GM15510 (cell line): Measurements from ENCODE around the gene USP3.

Source experiments
- POLR2A ChIP-seq: IDR thresholded peaks from 3 replicates; pipeline ENCODE4 v1.6.1; 2011; ENCODE audit warnings: borderline replicate concordance; ENCODE audit not compliant: insufficient read length; ENCODE audit errors: extremely low read depth

USP3 gene

GRCh38 chr15:63504247-63504978, at the start of gene USP3:
Gene USP3, plus strand, starts transcription at chr15:63504593. Its CDS starts 147 bp downstream, at chr15:63504740.
- TF ChIP-seq POLR2A, result peak; percentile 80

GRCh38 chr15:63456258-63456657, 48.1 kb upstream of the USP3 start:
- TF ChIP-seq POLR2A, result no peak

DNA sequence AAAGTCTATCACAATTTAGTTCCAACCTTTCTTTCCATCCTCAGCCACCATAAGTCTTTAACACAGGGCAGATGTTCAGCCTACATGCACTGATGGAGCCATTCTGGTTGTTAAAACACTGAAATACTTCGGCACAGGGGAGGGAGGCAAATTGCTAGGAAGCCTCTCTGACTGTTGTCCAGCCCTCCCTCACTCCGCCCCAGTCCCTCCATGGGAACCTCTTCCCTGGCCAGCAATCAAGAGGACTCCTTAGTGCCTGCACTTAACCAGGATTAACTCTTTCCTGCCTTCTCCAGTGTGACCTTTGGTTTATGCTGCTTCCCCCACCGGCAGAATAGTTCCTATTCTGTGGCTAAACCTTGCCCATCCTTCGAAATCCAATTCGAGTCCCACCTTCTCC, 47.0 kb upstream of the USP3 start:
- TF ChIP-seq POLR2A, result no peak

GRCh38 chr15:63458026-63458425, 46.4 kb upstream of the USP3 start:
- no peak for TF ChIP-seq POLR2A

GRCh38 chr15:63458794-63459395, 45.5 kb upstream of the USP3 start:
- TF ChIP-seq POLR2A, result no peak

DNA sequence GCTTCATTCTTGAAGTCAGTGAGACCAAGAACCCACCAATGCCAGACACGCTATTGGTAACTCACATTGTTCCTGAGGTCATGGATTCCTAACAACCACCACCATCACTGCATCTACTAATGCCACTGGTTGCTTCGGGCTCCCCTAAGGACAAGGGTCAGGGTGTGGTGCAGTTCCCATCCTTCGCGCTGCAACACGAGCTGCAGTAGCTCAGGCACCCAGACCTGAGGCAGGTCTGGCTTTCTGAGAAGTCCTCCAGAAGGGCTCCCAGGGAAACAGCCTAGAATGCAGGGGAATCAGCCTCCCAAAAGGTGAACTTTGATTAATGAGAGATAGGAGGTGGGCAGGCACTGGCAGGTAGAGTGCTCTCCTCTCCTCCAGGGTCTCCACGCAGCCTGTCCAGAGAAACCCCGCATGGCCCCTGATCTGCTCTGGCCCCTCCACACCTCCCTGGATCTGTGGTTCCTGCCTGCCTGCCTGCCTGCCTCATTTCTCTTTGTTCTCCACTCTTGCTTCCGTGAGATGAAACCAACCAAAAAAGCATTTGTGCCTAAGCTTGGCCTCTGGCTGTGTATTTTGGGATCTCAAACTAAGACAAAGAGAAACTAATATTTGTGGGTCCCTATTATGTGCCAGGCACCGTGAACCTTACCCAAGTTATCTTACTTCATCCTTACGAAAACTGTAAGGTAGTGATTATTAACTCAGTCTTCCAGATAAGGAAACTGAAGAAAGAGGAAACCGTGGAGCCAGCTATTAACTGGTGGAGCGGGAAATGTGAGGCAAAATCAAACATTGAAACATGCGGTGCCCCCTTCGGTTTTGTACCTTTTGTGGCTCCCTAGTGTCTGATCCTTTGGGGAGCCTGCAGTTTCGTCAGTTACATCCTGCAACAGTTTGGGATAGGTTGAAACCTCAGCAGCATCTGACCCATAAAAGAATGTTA, 43.9 kb upstream of the USP3 start:
- no peak for TF ChIP-seq POLR2A

DNA sequence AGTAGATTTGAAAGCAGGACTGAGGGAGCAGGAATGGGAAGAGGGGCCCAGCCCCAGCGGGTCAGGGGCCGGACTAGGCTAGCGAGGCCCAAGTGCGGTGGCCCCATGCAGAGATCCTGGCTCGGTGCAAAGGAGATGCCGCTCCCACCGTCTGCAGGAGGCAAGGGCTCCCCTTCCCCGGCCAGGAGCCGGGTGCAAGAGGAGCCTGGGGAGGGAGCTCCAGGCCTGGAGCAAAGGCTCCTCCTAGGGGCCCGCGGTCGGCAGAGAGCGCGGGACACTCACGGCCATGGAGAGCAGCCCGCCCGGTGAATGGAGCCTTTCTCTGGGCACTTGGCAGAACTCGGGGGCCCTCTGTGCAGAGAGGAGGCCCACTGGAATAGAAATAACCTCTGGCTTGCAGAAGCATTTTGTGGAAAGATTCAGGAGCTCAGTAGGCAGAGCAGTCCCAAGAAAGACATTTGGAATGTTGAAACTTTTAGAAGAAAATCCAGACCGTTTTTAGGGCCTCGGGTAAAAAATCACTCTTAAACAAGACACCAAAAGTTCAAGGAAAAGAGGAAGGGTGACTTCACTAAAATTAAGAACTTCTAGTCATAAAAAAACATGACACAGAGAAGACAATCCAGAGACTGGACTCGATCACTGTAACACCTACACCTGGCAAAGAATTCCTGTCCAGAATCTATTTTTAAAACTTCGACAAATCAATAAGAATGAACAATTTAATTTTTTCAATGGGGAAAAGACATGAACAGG, 43.0 kb upstream of the USP3 start:
- no peak for TF ChIP-seq POLR2A

DNA sequence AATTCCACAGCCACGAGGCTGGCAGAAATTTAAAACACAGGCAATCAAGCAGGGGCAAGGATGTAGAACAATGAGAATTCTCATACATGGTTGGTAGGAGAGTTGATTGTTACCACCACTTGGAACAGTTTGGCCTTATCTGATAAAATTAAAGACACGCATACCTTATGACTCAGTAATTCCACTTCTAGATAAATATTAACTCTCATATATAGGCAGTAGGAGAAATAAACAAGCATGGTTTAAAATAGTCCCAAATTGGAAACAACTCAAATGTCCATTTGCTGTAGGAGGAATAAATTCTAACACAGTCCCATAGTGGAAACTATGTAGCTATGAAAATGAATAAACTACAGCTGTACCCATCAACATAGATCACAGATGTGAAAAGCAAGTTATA, 42.3 kb upstream of the USP3 start:
- no peak for TF ChIP-seq POLR2A

DNA sequence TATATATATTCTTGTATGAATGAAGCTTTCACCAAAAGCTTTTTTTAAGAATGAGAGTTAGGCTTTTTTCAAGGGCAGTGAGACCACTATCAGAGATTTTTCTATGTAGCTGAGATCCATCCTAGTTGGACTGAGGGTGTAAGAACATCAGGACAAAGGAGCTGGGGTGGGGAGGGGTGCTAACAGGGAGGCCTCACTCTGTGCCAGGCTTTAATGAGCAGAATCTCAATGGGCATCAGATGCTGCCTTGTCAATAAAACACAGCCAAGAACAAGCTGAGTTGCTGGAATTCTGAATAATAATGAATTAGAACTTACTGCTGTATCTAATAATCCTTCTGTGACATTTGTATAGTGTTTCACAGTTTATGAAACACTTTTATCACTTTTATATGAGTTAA, 41.4 kb upstream of the USP3 start:
- no peak for TF ChIP-seq POLR2A

- no peak for TF ChIP-seq POLR2A
These were observed 40.6 kb upstream of the USP3 start for GRCh38 chr15:63463793-63464192.

DNA sequence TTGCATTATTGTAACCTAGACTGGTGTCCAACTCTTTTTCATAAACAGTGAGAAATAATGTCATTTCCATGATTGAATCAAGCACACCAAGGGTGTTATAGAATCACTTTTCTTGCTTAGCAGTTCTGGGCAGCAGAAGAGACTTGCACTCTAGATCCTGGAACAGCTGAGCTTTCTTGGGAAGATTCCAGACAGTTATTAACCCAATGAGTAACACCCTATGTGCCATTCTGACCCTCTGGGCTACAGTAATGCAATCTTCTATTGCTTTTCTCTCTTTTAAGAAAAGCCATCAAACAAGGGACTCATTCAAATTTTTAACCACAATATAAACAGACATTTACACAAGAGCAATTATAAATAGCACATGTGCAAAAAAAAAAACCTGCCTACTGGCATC, 39.3 kb upstream of the USP3 start:
- no peak for TF ChIP-seq POLR2A

GRCh38 chr15:63466378-63467192, 37.8 kb upstream of the USP3 start:
- no peak for TF ChIP-seq POLR2A

- no peak for TF ChIP-seq POLR2A
These were observed 35.2 kb upstream of the USP3 start for GRCh38 chr15:63469190-63469589.

DNA sequence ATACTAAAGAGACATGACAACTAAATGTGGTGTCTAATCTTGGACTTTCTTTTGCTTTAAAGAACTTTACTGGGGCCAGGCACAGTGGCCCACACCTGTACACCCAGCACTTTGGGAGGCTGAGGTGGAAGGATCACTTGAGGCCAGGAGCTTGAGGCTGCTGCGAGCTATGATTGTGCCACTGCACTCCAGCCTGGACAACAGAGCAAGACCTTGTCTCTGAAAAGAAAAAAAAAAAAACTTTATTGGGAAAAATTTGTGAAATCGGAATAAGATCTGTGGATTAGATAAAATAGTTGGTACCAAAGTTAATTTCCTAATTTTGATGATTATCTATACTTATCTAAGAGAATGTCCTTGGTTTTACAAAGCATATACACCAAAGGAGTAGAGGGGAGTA, 34.4 kb upstream of the USP3 start:
- no peak for TF ChIP-seq POLR2A

- no peak for TF ChIP-seq POLR2A
These were observed 31.2 kb upstream of the USP3 start for GRCh38 chr15:63473007-63473748.
